HepG2 (cell line): Measurements from ENCODE around the gene ADCY5. TPM values are rescaled to one million over a fixed set of nuclear protein-coding genes. Genes with fewer than 3 reads are reported as not detected.

ENCODE experiments used
- ATAC-seq: fragments of 200-7000 bp; cut with Tn5 transposase; 3 replicates; pipeline ENCODE4 v1.9.1; 2020; ENCODE audit warnings: mild to moderate bottlenecking, moderate library complexity
- BruUV-seq: library from RNA; stranded (reverse); fragments of 400-500 nt; replicated peaks from 2 replicates; lab custom pipeline; 2021; lab: Mats Ljungman, UMichigan
- CTCF ChIA-PET: fragments of 300-600 bp; formaldehyde crosslinking; extraction: SDS; loops from one replicate; lab custom pipeline; 2021; ENCODE audit warnings: low total read pairs, inconsistent platforms, low intra/inter-chr PET ratio; lab: Yijun Ruan, JAX
- POLR2A ChIA-PET: fragments of 350-600 bp; sonication (Branson Sonifier 250); formaldehyde crosslinking; loops from one replicate; lab custom pipeline; 2020; ENCODE audit warnings: antibody characterized with exemption, inconsistent platforms; lab: Yijun Ruan, JAX
- DNase-seq: peaks from one replicate; pipeline ENCODE4 v3.0.0-alpha.2; 2015; ENCODE audit warnings: low spot score
- FAIRE-seq: peaks from 3 replicates; lab custom pipeline; 2011; peaks lifted over from hg19 to GRCh38; lab: Jason Lieb, UNC
- H2AFZ ChIP-seq: one replicate; pipeline ENCODE4 v1.6.1; 2011; ENCODE audit warnings: low read length, inconsistent platforms
- H3K27ac ChIP-seq: fragments of 300-600 bp; 3 replicates; pipeline ENCODE4 v1.8.0; 2011; ENCODE audit warnings: mixed run types, mild to moderate bottlenecking, mixed read lengths, low read length, inconsistent platforms; ENCODE audit not compliant: insufficient read depth; ENCODE audit errors: extremely low read length
- H3K27me3 ChIP-seq, 2 experiments: fragments of 200-600 bp in 1 of 2; 2 replicates in 1 of 2; 3 replicates in 1 of 2; pipeline versions ENCODE4 v1.6.0 to v1.8.0; 2011; ENCODE audit warnings: low read length in 2 of 2, mild to moderate bottlenecking in 2 of 2, moderate library complexity in 2 of 2, inconsistent platforms in 1 of 2; ENCODE audit not compliant: insufficient read depth in 2 of 2, control insufficient read depth in 1 of 2
- H3K36me3 ChIP-seq, 2 experiments: fragments of 200-600 bp in 1 of 2; replicated peaks in 1 of 2; 2 replicates in 1 of 2; 3 replicates in 1 of 2; pipeline versions ENCODE4 v1.5.1 to v1.8.0; 2011; ENCODE audit warnings: low read length in 2 of 2, inconsistent platforms in 1 of 2; ENCODE audit not compliant: insufficient read depth in 2 of 2, control insufficient read depth in 1 of 2
- H3K4me1 ChIP-seq: 2 replicates; pipeline ENCODE4 v1.5.1; 2012; ENCODE audit warnings: low read length, inconsistent platforms; ENCODE audit not compliant: insufficient read depth
- H3K4me2 ChIP-seq: 2 replicates; pipeline ENCODE4 v1.6.0; 2011; ENCODE audit warnings: low read depth, low read length, inconsistent platforms
- H3K4me3 ChIP-seq, 3 experiments: fragments of 200-600 bp in 1 of 3; sonication (generic), shearing (Covaris generic) in 1 of 3; replicated peaks in 1 of 3; 2 replicates each; pipeline ENCODE4 v1.5.1; 2011 to 2016; ENCODE audit warnings: low read length in 3 of 3, inconsistent platforms in 2 of 3, low read depth in 2 of 3, mild to moderate bottlenecking in 2 of 3, control low read depth in 1 of 3, mixed read lengths in 1 of 3; ENCODE audit not compliant: insufficient read depth in 1 of 3
- H3K79me2 ChIP-seq: one replicate; pipeline ENCODE4 v1.6.1; 2011; ENCODE audit warnings: low read length, inconsistent platforms; ENCODE audit not compliant: insufficient read depth
- H3K9ac ChIP-seq: 2 replicates; pipeline ENCODE4 v1.6.0; 2011; ENCODE audit warnings: mild to moderate bottlenecking, low read depth, low read length, inconsistent platforms; ENCODE audit not compliant: insufficient read depth
- H3K9me3 ChIP-seq: 2 replicates; pipeline ENCODE4 v1.5.1; 2012; ENCODE audit warnings: mild to moderate bottlenecking, low read length
- H4K20me1 ChIP-seq: 2 replicates; pipeline ENCODE4 v1.6.0; 2011; ENCODE audit warnings: inconsistent platforms, mild to moderate bottlenecking, low read length, moderate library complexity; ENCODE audit not compliant: insufficient read depth
- ARID4A ChIP-seq: sonication (generic); formaldehyde crosslinking; IDR thresholded peaks from 2 replicates; pipeline ENCODE4 v1.5.0; 2020; ENCODE audit warnings: mild to moderate bottlenecking, missing genetic modification reagents, borderline replicate concordance
- HMGXB4 ChIP-seq, 2 experiments: sonication (generic) in 1 of 2; formaldehyde crosslinking in 1 of 2; IDR thresholded peaks; 2 replicates each; pipeline versions ENCODE4 v1.4.0 to v1.6.1; 2018 to 2020; ENCODE audit warnings: missing genetic modification reagents in 2 of 2, borderline replicate concordance in 1 of 2, low read depth in 1 of 2, mild to moderate bottlenecking in 1 of 2, missing biosample characterization in 1 of 2
- HOXD1 ChIP-seq: sonication (generic); formaldehyde crosslinking; IDR thresholded peaks from 2 replicates; pipeline ENCODE4 v1.5.0; 2020; ENCODE audit warnings: missing genetic modification reagents
- THAP9 ChIP-seq: sonication (generic); formaldehyde crosslinking; IDR thresholded peaks from 2 replicates; pipeline ENCODE4; 2020; ENCODE audit warnings: missing genetic modification reagents, mild to moderate bottlenecking, borderline replicate concordance
- TSC22D2 ChIP-seq: sonication (generic); formaldehyde crosslinking; IDR thresholded peaks from 2 replicates; pipeline ENCODE4 v1.5.1; 2020; ENCODE audit warnings: missing genetic modification reagents, mild to moderate bottlenecking, borderline replicate concordance
- ZNF350 ChIP-seq: sonication (generic); formaldehyde crosslinking; IDR thresholded peaks from 2 replicates; pipeline ENCODE4 v1.4.0; 2020; ENCODE audit warnings: mild to moderate bottlenecking, low read depth, missing genetic modification reagents, borderline replicate concordance
- ZNF776 ChIP-seq: sonication (generic); formaldehyde crosslinking; IDR thresholded peaks from 2 replicates; pipeline ENCODE4 v1.4.0; 2020; ENCODE audit warnings: mild to moderate bottlenecking, missing genetic modification reagents
- ZSCAN9 ChIP-seq: IDR thresholded peaks from 2 replicates; pipeline ENCODE4 v1.6.1; 2016; ENCODE audit warnings: borderline replicate concordance
- WGBS: methylation state at CpG from one replicate; pipeline ENCODE4 v1.1.6; 2017; ENCODE audit warnings: low lambda C conversion rate; 5-methylcytosine and 5-hydroxymethylcytosine counted together
- in situ Hi-C: cut with HindIII; loops from 2 replicates; pipeline ENCODE4 v1.10.0; 2017; ENCODE audit warnings: low pct_unique_long_range_greater_than_20kb; ENCODE audit not compliant: extremely low pct_ligation_motif_present
- intact Hi-C: fragments of 100-400 bp; cut with micrococcal nuclease; formaldehyde crosslinking; loops from one replicate; pipeline ENCODE4 v1.10.0; 2022; ENCODE audit not compliant: unreplicated experiment
- polyA plus RNA-seq, 8 experiments: library from polyadenylated mRNA; depleted of rRNA in 3 of 8; stranded (reverse) in 7 of 8; unstranded in 1 of 8; fragments of >200 nt; fragmentation: Illumina TruSeq in 4 of 8; extraction: Trizol in 4 of 8; gene quantifications; 2 replicates each; pipeline versions ENCODE4 v1.2.1 to v1.2.3, GENCODE V29; 2011 to 2016; ENCODE audit warnings: low read depth in 4 of 8, missing spikeins in 1 of 8, mixed read lengths in 1 of 8; ENCODE audit not compliant: insufficient read depth in 1 of 8
- total RNA-seq, 5 experiments: library from RNA; depleted of rRNA; stranded (reverse); fragments of >200 nt; fragmentation: Illumina TruSeq; extraction: Trizol; gene quantifications; 2 replicates each; pipeline ENCODE4 v1.2.3, GENCODE V29; 2016; ENCODE audit warnings: low read depth in 1 of 5

Gene ADCY5
- total and polyA plus RNA-seq, 2 of the 13 experiments (the other 11 are each of a cell fraction or from before 2014, with no cell fraction given), result not detected

- ChIA-PET POLR2A (no interaction called here), CTCF (no interaction called here)
- H3K27me3 ChIP-seq, result peaks cover 0 to 7% of the 10 kb centered on the region in 2 experiments; a peak in 2 of 5 replicates
- FAIRE-seq (no peak), DNase-seq (no peak), ATAC-seq (no peak)
- no peak overlapping the region for H3K27ac ChIP-seq
- no peaks in the 10 kb centered on the region for H3K36me3 ChIP-seq
- no peak overlapping the region for H3K9ac ChIP-seq
- H2AFZ ChIP-seq, result no peak overlapping the region
- no peaks in the 10 kb centered on the region for H3K4me1 ChIP-seq
- H3K79me2 ChIP-seq, result no peaks in the 10 kb centered on the region
- H4K20me1 ChIP-seq, result no peaks in the 10 kb centered on the region
- TF ChIP-seq THAP9 (no peak), HOXD1 (no peak), ZNF350 (CRISPR knock-in tag) (no peak), ZNF776 (CRISPR knock-in tag) (no peak), ZSCAN9 (CRISPR knock-in tag) (no peak), ARID4A (CRISPR knock-in tag) (no peak), TSC22D2 (no peak), HMGXB4 (CRISPR knock-in tag; IDR thresholded peaks at IDR 0.05; ENCODE audit: borderline replicate concordance in 1 of 2, low read depth in 1 of 2) (no peak)
- in situ Hi-C loops, result no loop called here
- intact Hi-C loops, result no loop called here
- no TSS peak for BruUV-seq
- no peaks in the 10 kb centered on the region for H3K9me3 ChIP-seq
- H3K4me3 ChIP-seq, result no peak overlapping the region
- WGBS, result 24% methylated on average over 7 of the region's 7 CpGs
- H3K4me2 ChIP-seq, result no peak overlapping the region
These were observed 15.3 kb upstream of the ADCY5 start for GRCh38 chr3:123464211-123464610.
